Activated T-cell treated with anti-CD3 and anti-CD28 coated beads for 4 hours (primary cell): ENCODE data around the gene BRD7.
"Not testable (repeated sequence)": the region's sequence is repeated elsewhere in the genome, so short reads cannot be mapped to it uniquely, and the experiment has no call there.

Source experiments
- DNase-seq: peaks from one replicate; pipeline ENCODE4 v3.0.0-alpha.2; 2020

BRD7 gene

DNA sequence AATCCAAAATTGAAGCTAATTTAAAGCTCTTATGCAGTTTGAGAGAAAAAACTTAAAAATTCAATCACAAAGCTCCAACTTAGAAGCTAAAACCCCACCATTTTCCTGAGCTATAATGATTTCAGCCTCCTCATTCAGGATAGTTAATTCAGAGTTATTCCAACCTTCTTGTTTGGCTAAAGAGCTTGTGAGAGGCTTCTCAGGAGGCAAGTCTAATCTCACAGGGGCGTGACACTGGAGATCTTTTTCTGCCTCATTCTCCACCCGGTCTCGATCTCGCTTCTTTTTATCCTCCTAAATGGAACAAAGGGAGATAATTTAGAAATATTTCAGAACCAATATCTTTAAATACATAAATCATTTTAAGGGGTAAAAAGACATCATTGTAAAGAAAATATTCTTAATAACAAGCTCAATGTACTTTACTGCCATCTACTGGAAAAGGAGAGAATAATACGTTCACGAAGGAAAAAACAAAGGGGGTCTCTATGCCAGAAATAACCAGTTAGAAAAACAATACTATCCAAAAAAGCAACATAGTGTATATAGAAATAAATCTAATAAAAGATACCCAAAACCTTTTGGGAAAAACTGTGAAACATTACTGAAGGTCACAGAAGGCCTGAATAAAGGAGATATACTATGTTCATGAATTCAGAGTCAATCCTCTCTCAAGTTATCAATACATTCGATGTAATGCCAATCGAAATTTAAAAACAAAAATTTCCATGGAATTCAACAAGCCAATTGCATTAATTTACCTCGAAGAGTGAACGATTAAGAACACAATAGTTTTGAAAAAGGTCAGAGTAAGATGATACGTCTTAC lies 13.9 kb downstream of the BRD7 start:
- no peak for DNase-seq

GRCh38 chr16:50354082-50354481 lies 14.7 kb downstream of the BRD7 start:
- no peak for DNase-seq

DNA sequence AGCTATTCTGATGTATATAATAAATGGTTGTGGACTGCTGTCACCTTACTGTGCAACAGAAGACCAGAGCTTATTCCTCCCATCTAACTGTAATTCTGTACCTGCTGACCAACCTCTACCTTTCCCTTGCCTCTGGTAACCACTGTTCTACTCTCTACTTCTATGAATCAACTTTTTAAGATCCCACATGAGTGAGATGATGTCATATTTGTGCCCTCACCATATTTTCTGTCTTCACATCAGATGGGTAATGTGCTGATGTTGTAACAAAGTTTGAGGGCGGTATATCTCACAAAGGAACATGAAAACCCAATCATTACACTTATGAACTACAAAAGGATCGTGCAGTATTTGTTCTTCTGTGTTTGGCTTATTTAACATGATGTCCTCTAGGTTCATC lies 16.8 kb downstream of the BRD7 start:
- DNase-seq: no peak

DNA sequence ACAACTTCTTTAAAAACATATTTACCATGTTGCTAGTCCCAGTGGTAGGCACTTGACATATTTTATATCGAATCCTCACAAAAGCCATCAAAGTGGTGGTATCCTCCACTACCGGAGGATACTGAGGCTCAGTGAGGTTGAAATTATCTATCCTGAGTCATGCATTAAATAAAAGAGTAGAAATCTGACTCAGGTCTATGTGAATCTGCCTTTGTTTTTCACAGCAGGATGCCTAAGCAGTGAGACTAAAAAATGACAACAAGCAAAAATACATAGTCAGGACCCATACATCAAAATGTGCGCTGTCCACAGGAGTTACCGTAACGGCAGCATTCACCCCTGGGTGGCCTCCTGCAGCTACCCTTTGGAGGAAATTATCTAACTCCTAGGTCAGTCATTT lies 17.7 kb downstream of the BRD7 start:
- DNase-seq: no peak

GRCh38 chr16:50345210-50345609 lies 23.6 kb downstream of the BRD7 start:
- DNase-seq: not testable (repeated sequence)

- DNase-seq: not testable (repeated sequence)
These were observed 25.2 kb downstream of the BRD7 start for GRCh38 chr16:50343566-50343965.

GRCh38 chr16:50340578-50340977 lies 28.2 kb downstream of the BRD7 start:
- DNase-seq: no peak

- DNase-seq: no peak
These were observed 30.2 kb downstream of the BRD7 start for GRCh38 chr16:50338371-50339231.

DNA sequence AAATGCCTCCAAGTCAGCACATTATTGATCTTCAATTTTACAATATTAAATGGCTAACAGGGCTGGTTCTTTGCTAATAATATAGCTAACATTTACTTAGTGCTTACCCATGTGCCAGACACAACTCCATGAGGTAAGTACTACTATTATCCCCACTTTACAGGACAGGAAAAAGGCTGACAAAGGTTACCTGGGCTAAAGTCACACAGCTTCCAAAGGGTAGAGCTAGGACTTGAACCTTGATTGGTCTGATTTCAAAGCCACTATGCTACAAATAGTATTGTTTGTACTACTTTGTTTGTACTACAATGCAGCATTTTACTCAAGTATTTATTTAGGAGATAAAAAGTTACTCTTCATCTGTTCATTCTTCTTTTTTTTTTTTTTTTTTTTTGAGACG lies 31.9 kb downstream of the BRD7 start:
- no peak for DNase-seq

DNA sequence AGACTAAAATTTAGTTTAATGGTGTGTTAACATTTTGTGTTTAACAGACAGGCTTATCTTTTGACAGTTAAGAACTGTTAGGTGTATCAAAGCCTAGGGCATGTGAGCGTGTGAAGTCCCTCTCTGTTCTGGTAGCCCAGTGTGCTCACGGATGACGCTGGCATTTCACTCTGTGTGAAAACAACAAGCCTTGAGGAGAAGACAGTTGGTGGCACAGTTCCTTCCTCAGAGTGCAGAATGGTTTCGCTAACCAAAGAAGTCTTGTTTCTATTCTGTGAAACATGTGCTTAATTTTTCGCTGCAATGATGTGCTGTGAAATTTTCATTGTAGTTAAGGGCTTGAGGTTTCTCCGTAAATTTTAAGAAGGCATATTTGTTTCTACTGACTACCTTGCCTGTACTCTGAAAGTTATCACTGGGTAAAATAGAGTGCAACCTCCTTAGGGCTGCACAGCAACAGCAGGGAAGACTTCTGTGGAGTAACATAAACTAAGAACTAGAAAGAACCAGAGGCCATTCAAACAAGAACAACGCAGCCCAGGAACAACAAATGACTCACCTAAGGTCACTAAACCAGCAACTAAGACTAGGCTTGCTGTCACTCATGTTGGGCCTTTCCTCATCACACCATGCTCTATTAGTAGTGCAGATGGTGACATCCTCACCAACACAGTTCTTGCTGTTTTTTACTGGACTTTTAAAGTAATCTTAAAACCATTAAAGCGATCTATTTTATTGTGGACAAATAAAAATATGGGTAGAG lies 33.4 kb downstream of the BRD7 start:
- no peak for DNase-seq

DNA sequence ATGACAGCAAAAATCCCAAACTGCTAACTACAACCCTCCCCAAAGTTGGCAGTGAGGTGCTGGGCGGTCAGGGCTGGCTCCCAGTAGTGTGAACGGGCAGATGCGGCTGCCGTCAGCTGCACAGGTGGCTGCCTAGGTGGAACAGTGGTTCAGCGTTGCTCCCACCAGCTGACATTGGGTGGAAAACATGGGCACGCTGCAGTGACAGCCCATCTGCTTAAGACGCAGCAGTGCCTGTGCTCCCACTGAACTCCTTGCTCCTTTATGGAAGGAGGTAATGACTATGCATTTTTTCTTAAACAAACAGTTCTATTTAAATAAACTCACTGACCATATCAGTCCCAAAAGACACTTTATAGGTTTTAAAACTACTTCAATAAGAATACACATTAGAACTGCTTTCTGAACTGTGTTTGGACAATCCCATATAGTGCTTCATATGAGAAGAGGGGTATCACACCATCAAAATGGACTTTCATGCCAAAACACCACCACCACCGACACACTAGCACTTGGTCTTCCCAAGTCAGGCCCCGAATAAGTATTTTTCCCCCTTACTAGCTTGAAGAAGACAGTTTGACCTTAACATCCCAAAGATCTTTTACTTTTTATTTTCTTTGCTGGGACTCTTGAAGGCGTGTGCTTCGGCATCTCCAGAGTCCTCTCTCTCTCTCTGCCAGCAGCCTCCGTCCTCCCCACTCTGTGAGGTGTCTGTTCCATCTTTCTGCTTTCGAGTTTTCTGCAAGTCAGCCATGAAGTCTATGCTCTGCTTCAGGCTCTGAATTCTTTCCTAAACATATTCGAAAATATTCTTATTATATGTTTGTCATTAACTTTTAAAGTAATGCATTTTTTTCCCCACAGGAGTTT lies 34.4 kb downstream of the BRD7 start:
- no peak for DNase-seq

GRCh38 chr16:50332599-50332998 lies 36.2 kb downstream of the BRD7 start:
- DNase-seq: no peak

DNA sequence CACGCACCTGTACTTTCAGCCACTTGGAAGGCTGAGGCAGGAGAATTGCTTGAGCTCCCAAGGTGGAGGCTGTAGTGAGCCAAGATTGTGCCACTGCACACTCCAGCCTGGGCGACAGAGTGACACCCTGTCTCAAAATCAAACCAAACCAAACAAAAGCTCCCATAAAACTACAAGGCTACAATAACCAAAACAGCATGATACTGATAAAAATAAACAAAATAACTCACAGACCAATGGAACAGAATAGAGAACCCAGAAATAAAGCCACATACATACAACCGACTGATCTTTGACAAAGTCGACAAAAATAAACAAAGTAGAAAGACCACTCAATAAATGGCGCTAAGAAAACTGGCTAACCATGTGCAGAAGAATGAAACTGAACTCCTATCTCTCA lies 37.2 kb downstream of the BRD7 start:
- DNase-seq: no peak

DNA sequence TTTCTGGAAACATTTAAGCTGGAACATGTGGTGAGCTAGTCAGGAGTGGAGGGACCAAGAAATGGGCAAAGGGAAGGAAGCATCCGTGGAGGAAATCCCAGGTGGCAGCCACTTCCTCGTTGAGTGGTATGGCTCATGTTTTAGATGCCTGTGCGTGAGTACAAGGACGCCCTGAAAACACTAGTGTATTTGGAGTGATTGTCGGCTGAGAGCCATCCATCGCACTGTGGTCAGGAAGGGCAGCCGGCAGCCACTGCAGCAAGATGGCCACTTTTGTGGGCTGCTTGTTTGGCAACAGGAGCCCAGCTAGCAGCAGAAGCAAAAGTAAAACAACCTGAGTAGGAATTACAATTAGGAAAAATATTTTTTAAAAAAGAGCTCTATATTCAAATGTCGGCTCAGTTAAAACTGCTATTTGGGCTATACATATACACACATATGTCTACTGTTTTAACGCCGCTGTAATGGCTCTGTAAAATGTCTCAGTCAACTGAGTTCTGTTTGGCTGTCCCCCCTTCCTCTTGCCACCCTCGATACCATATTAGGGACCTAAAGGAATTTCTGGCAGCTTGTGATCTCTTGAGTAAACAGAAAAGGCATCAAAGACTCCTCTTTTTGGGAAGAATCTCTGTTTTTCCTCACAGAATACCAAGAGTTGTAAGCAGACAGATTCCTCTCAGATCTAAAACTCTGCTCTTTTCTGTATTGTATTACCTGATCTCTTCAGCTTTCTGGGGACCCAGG lies 39.2 kb downstream of the BRD7 start:
- DNase-seq: no peak

DNA sequence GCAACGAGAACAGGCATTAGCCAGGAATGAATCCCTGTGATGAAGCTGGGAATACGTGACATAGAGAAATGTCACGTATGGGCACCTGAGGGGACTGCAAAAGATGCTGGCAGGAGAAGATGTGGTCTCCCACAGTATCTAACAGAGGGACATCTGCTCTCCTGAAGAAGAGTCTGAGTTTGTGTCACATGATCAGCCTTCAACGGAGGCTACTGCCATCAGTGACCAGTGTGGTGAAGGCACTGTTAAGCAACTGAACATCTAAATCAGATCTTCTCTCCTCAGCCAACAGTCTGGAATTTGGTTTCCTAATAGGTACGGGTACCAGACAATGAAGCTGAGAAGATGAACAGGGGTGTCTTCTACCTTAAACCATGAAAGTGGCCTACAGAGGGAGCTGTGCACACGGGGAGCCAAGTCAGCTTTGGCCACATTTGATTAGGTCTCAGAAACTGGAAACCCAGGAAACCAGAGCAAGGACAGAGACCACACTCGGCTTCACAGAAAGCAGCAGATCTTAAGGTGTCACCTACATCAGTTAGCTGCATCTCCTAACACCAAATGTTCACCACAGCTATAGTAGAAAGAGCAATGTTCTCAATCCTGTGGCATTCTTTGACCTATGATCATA lies 41.8 kb downstream of the BRD7 start:
- DNase-seq: peak; percentile 44

DNA sequence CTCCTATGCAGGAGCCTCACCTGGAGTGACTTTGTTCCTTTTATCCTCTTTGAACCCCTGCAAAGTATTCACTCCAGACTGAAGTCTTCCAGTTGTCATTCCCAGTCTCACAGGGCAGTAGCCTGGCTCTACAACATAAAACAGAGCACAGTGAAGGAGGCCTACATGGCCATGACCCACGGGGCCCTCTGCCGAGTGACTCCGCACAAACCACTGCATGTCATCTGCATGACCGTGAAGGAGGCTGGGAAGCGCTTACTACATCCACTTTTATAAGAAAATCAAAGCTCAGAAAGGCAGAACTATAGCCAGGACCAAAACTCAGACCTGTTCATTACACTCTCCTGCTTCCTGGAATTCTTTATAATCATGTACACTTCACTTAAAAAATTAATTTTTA lies 42.5 kb downstream of the BRD7 start:
- no peak for DNase-seq

- no peak for DNase-seq
These were observed 44.4 kb downstream of the BRD7 start for GRCh38 chr16:50324345-50324744.

GRCh38 chr16:50323335-50324011 lies 45.3 kb downstream of the BRD7 start:
- no peak for DNase-seq

DNA sequence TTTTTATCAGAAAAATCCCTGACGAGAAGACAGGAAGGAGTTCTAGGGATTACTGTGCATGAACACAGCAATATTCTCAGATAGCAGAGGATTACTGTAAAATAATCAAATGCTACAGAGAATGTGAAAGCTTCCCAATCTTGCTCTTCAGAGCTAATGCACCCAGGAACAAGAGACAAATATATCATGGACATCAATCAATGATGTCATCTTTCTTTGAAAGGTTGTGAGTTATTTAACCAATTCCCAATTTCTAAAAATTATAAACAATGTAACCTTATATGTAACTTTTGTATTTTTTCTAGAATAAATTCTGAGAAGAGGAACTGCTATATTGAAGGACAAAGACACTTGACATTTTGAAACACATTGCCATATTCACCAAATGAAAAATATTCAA lies 46.5 kb downstream of the BRD7 start:
- no peak for DNase-seq

- no peak for DNase-seq
These were observed 48.5 kb downstream of the BRD7 start for GRCh38 chr16:50320310-50320709.
